Heart left ventricle (tissue), 16 donors: ENCODE measurements around the gene BRF1. TPM values are rescaled to one million over a fixed set of nuclear protein-coding genes. Genes with fewer than 3 reads are reported as not detected.

Experiments
- ATAC-seq, 4 donors: fragments of 200-7000 bp; cut with Tn5 transposase; one replicate each; pipeline ENCODE4 v1.9.1; 2020 to 2022; ENCODE audit warnings: moderate library complexity in 4 of 4, mild to moderate bottlenecking in 3 of 4, moderate number of reproducible peaks in 1 of 4
- DNase-seq, 5 donors: peaks; one replicate each; pipeline ENCODE4 v3.0.0-alpha.2; 2020
- H3K27ac ChIP-seq, 12 donors: fragments of 200-600 bp; sonication (generic) in 4 of 12; one replicate each; pipeline versions ENCODE4 v1.5.0 to v1.8.0; 2016 to 2022; ENCODE audit warnings: mild to moderate bottlenecking in 2 of 12
- H3K27me3 ChIP-seq, 9 donors: fragments of 200-600 bp; sonication (generic) in 2 of 9; one replicate each; pipeline versions ENCODE4 v1.5.1 to v1.8.0; 2016 to 2022; ENCODE audit warnings: mild to moderate bottlenecking in 3 of 9
- H3K36me3 ChIP-seq, 9 donors: fragments of 200-600 bp; sonication (generic) in 2 of 9; one replicate each; pipeline versions ENCODE4 v1.5.0 to v1.8.0; 2018 to 2022; ENCODE audit warnings: mild to moderate bottlenecking in 2 of 9
- H3K4me1 ChIP-seq, 12 donors: fragments of 200-600 bp; sonication (generic) in 4 of 12; one replicate each; pipeline versions ENCODE4 v1.5.0 to v1.8.0; 2016 to 2022; ENCODE audit warnings: mild to moderate bottlenecking in 3 of 12
- H3K4me3 ChIP-seq, 12 donors: fragments of 200-600 bp; sonication (generic) in 4 of 12; one replicate each; pipeline versions ENCODE4 v1.5.0 to v1.8.0; 2017 to 2022; ENCODE audit warnings: mild to moderate bottlenecking in 9 of 12, moderate library complexity in 4 of 12
- H3K9me3 ChIP-seq, 12 donors: fragments of 200-600 bp; sonication (generic) in 4 of 12; one replicate each; pipeline versions ENCODE4 v1.5.0 to v1.8.0; 2016 to 2022; ENCODE audit warnings: mild to moderate bottlenecking in 1 of 12
- CTCF ChIP-seq, 12 donors: fragments of 200-600 bp; sonication (generic) in 4 of 12; IDR thresholded peaks; one replicate each; pipeline versions ENCODE4 v1.5.0 to v1.8.0; 2018 to 2022; ENCODE audit warnings: antibody characterized with exemption in 12 of 12, mild to moderate bottlenecking in 5 of 12
- POLR2A ChIP-seq, 2 donors: fragments of 450-650 bp; IDR thresholded peaks; one replicate each; pipeline ENCODE4 v1.6.1; 2017; ENCODE audit warnings: antibody characterized with exemption in 2 of 2, mild to moderate bottlenecking in 2 of 2, moderate library complexity in 2 of 2
- WGBS, 4 donors: extraction: QIAGEN DNeasy Blood & Tissue Kit in 2 of 4; methylation state at CpG; one replicate each; pipeline versions ENCODE4 v1.1.5 to v1.1.7; 2013 to 2018; 5-methylcytosine and 5-hydroxymethylcytosine counted together
- intact Hi-C, 10 donors: fragments of 100-400 bp; cut with DNase I; formaldehyde crosslinking; loops; one replicate each; pipeline versions ENCODE4 v1.11.1 to v1.14.2; 2022
- polyA plus RNA-seq, 2 donors: library from polyadenylated mRNA; stranded (reverse); fragments of 200-250 nt; gene quantifications; one replicate each; pipeline ENCODE4 v1.2.3, GENCODE V29; 2013
- total RNA-seq, 9 donors: library from RNA; depleted of rRNA in 2 of 9; stranded (reverse); fragments of >200 nt in 2 of 9; fragmentation: NEBNext Ultra II Directional in 3 of 9; extraction: Animal tissue kit (Norgen Biotek cat#: 25700) in 3 of 9; gene quantifications; one replicate each; pipeline versions ENCODE4 v1.1.0 to v1.2.4, GENCODE V29; 2016 to 2023
- donor health status: ischemic (EF 13 %, LVEDD 7.1; RV severe dilation, severe dysfunction).
- donor health status: healthy with polysubstance abuse.
- donor health status: DM: no; HTN: yes; CAD: no.
- donor health status: DM: no; HTN: no; CAD: no.
- donor health status: ischemic (EF 25% LVEDD 6.9; RV normal size, moderate dysfunction).
- donor health status: ischemic (EF 25% LVEDD 5.7; RV mildly dilated, moderate dysfunction).
- donor health status: healthy.
- donor health status: DM: yes; HTN: yes; CAD: no.
- donor health status: ischemic (EF 35%, LVEDD 5.7; RV mildly dilated, moderate dysfunction).
- donor health status: nonischemic (EF 11% LVEDD 7.7; RV severe dilation, severe dysfunction).
- donor health status: DM: yes; HTN: yes; CAD: no.
- donor health status: PGD.
- donor health status: ischemic (EF 29% LVEDD 5.4; RV normal size, mild dysfunction).
- donor health status: nonischemic (EF 23%, LVEDD 6.1; RV moderate dilation, normal function).

BRF1 gene
- total and polyA plus RNA-seq, 11 donors, result 13.3 to 25.3 (median 18.7) TPM

- Histone ChIP-seq H3K4me3 (no peak overlapping the region), H3K4me1 (peaks cover 0 to 3% (median 0%) of the 10 kb centered on the region in 12 donors), H3K27ac (no peak overlapping the region), H3K27me3 (no peaks in the 10 kb centered on the region), H3K36me3 (peaks cover 0 to 60% (median 49%) of the 10 kb centered on the region in 9 donors), H3K9me3 (no peaks in the 10 kb centered on the region)
- WGBS, 4 donors, result 91 to 98% (median 95%) methylated on average over 10 of the region's 10 CpGs
- intact Hi-C loops, result no loop called here
- TF ChIP-seq CTCF (IDR thresholded peaks at IDR 0.05) (no peak), POLR2A (IDR thresholded peaks at IDR 0.05) (no peak)
- DNase-seq (no peak), ATAC-seq (no peak)
Measured at GRCh38 chr14:105226198-105226597, 74.6 kb downstream of the BRF1 start.

DNA sequence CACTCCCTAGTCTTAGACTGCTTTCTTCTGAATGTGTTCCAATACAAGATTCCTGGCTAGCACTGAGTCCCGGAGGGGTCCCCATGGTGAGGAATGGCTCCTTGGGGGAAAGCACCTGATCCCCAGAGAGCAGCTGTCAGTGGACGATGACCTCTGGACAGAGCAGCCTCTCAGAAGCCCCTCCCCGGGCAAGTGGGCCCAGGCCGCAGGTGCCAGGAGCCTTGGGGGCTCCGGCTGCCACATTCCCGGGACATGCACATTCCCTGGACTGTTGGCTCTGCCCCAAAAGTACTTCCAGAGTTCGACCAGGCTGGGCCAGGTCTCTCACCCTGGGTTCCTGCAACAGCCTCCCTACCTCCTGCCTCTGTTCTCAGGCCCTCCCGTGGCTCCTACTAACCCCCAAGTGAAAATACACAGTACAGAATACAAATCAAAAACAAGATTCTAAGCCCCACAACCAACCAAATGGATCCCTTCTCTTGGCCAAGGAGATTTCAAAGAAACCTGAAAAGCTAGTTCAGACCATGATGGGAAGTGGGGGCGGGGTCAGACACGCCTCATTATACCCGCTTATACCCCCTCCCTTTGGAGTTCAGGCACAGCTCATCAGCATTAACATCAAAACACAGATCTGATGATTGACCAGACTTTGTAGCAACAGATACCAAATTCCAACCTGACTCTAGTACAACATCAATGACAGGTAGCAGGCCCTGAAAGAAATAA, 75.8 kb downstream of the BRF1 start:
- ATAC-seq (no peak), DNase-seq (peak in 1 of 5 donors; percentile 58)
- Histone ChIP-seq H3K27me3 (no peaks in the 10 kb centered on the region), H3K4me3 (no peak overlapping the region), H3K4me1 (peaks cover 0 to 15% (median 3%) of the 10 kb centered on the region in 12 donors), H3K27ac (no peak overlapping the region), H3K36me3 (peaks cover 0 to 72% (median 52%) of the 10 kb centered on the region in 9 donors), H3K9me3 (no peaks in the 10 kb centered on the region)
- TF ChIP-seq POLR2A (IDR thresholded peaks at IDR 0.05) (no peak), CTCF (IDR thresholded peaks at IDR 0.05) (no peak)
- WGBS, 4 donors, result 89 to 92% (median 90%) methylated on average over 11 of the region's 11 CpGs
- intact Hi-C loops, result no loop called here

DNA sequence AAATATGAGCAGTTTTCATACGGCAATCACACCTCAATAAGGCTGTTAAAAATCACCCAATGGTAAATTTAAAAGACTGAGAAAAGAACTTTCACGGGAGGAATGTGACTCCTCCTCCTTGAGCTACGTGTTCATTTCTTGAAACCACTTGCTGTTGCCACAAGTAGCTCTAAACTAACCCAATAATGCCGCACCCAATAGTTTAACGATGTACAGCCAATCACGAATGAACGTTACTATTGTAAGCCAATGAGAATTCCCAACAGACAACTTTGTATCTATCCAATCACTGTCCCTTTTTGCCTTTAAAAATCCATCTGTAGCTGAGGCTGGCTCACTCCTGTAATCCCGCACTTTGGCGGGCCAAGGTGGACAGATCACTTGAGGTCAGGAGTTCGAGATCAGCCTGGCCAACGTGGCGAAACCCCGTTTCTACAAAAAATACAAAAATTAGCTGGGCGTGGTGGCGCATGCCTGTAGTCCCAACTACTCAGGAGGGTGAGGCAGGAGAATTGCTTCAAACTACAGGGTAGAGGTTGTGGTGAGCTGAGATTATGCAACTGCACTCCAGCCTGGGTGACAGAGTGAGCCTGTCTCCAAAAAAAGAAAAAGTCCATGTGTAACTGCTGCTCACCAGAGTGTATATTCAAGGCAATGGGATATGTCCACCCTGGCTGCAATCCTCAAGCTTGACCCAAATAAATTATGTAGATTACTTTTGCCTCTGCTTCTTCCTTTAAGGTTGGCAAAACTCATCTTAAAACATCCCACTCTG, 76.8 kb downstream of the BRF1 start:
- Histone ChIP-seq H3K4me3 (no peak overlapping the region), H3K36me3 (peaks cover 0 to 82% (median 61%) of the 10 kb centered on the region in 9 donors), H3K27ac (no peak overlapping the region), H3K9me3 (no peaks in the 10 kb centered on the region), H3K27me3 (no peaks in the 10 kb centered on the region), H3K4me1 (peaks cover 0 to 23% (median 3%) of the 10 kb centered on the region in 12 donors)
- intact Hi-C loops, result no loop called here
- ATAC-seq (no peak), DNase-seq (no peak)
- TF ChIP-seq POLR2A (IDR thresholded peaks at IDR 0.05), result no peak
- TF ChIP-seq CTCF (IDR thresholded peaks at IDR 0.05), result no peak
- 94 to 97% (median 95%) methylated on average over 15 of the region's 15 CpGs for WGBS, 4 donors

DNA sequence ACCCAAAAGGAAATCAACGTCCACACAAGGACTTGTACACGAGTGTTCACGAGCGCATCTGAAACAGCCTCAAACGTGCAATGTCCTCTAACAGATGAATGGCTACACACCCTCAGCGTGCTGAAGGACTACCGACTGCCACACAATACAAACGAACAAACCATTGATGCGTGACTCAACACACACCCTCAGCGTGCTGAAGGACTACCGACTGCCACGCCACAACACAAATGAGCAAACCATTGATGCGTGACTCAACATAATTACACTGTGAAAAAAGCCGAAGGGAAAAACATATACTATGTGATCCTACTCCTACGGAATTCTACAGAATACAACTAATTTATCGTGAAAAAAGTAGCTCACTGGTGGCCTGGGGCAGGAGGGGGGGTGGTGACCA, 77.5 kb downstream of the BRF1 start:
- H3K9me3 ChIP-seq, result no peaks in the 10 kb centered on the region

More for the DNA sequence above, 77.5 kb downstream of the BRF1 start:
- DNase-seq (no peak), ATAC-seq (no peak)
- Histone ChIP-seq H3K36me3 (peaks cover 0 to 83% (median 68%) of the 10 kb centered on the region in 9 donors), H3K27ac (no peak overlapping the region), H3K4me3 (no peak overlapping the region), H3K27me3 (no peaks in the 10 kb centered on the region), H3K4me1 (peaks cover 0 to 23% (median 3%) of the 10 kb centered on the region in 12 donors)
- 94 to 97% (median 96%) methylated on average over 16 of the region's 16 CpGs for WGBS, 4 donors
- TF ChIP-seq POLR2A (IDR thresholded peaks at IDR 0.05) (no peak), CTCF (IDR thresholded peaks at IDR 0.05) (no peak)
- intact Hi-C loops, result no loop called here
